HepG2 (cell line): ENCODE measurements around the gene CBLC. TPM values are rescaled to one million over a fixed set of nuclear protein-coding genes. Genes with fewer than 3 reads are reported as not detected.
A peak's percentile ranks its signal among the peaks of the same experiment; 100 is the strongest.

Experiments used
- AGO1 ChIP-seq: fragments of 200-400 bp; formaldehyde crosslinking; IDR thresholded peaks from 2 replicates; pipeline ENCODE4 v1.6.1; 2017; ENCODE audit warnings: mild to moderate bottlenecking, low read depth, low read length, moderate library complexity; ENCODE audit not compliant: poor library complexity, severe bottlenecking
- CBX2 ChIP-seq, 2 experiments: fragments of 200-600 bp in 1 of 2; sonication (generic); formaldehyde crosslinking in 1 of 2; IDR thresholded peaks; 2 replicates each; pipeline versions ENCODE4 v1.7.0 to v1.8.1; 2018 to 2022; ENCODE audit warnings: low read depth in 2 of 2, low read length in 1 of 2, mild to moderate bottlenecking in 1 of 2, missing genetic modification reagents in 1 of 2
- CENPT ChIP-seq: sonication (generic); formaldehyde crosslinking; IDR thresholded peaks from 2 replicates; pipeline ENCODE4 v1.8.0; 2022; ENCODE audit warnings: low read depth, mild to moderate bottlenecking, moderate library complexity, missing genetic modification reagents
- HDAC1 ChIP-seq: sonication (generic); formaldehyde crosslinking; IDR thresholded peaks from 2 replicates; pipeline ENCODE4 v1.5.1; 2020; ENCODE audit warnings: mild to moderate bottlenecking, missing genetic modification reagents
- HES4 ChIP-seq: sonication (generic); formaldehyde crosslinking; IDR thresholded peaks from 2 replicates; pipeline ENCODE4 v1.9.0; 2021; ENCODE audit warnings: mild to moderate bottlenecking, missing genetic modification reagents, borderline replicate concordance
- KLF15 ChIP-seq: sonication (generic); formaldehyde crosslinking; IDR thresholded peaks from 2 replicates; pipeline ENCODE4 v1.8.1; 2023; ENCODE audit warnings: borderline replicate concordance, mild to moderate bottlenecking, inconsistent platforms, missing genetic modification reagents, mixed read lengths
- MAFK ChIP-seq, 2 experiments: IDR thresholded peaks in 1 of 2; conservative IDR thresholded peaks in 1 of 2; 2 replicates each; pipeline ENCODE4 v1.6.1; 2011; ENCODE audit warnings: improper control_type of control experiment in 2 of 2, low read length in 2 of 2
- MAX ChIP-seq: IDR thresholded peaks from 2 replicates; pipeline ENCODE4 v1.6.1; 2012; ENCODE audit warnings: inconsistent platforms
- NCOA2 ChIP-seq: sonication (generic); formaldehyde crosslinking; IDR thresholded peaks from 2 replicates; pipeline ENCODE4 v1.8.0; 2022; ENCODE audit warnings: inconsistent platforms
- NCOR1 ChIP-seq: fragments of 200-600 bp; sonication (generic); IDR thresholded peaks from 2 replicates; pipeline ENCODE4 v1.7.0; 2017; ENCODE audit warnings: antibody characterized with exemption, low read length, borderline replicate concordance
- RAD21 ChIP-seq: fragments of 450-650 bp; formaldehyde crosslinking; IDR thresholded peaks from 2 replicates; pipeline ENCODE4 v1.5.0; 2020; ENCODE audit warnings: mild to moderate bottlenecking
- SMC3 ChIP-seq: IDR thresholded peaks from 2 replicates; pipeline ENCODE4 v1.6.1; 2011; ENCODE audit warnings: low read length, improper control_type of control experiment
- TFAP4 ChIP-seq: sonication (generic); IDR thresholded peaks from 2 replicates; pipeline ENCODE4 v1.6.1; 2016; ENCODE audit warnings: low read depth, borderline replicate concordance
- U2AF1 ChIP-seq: fragments of 200-400 bp; formaldehyde crosslinking; optimal IDR thresholded peaks from 2 replicates; pipeline ENCODE3; 2017; ENCODE audit warnings: mild to moderate bottlenecking, low read depth, low read length
- ZNF18 ChIP-seq: sonication (generic); formaldehyde crosslinking; IDR thresholded peaks from 2 replicates; pipeline ENCODE4 v1.8.0; 2022; ENCODE audit warnings: mild to moderate bottlenecking, missing genetic modification reagents; ENCODE audit not compliant: insufficient replicate concordance
- ZNF773 ChIP-seq: sonication (generic); formaldehyde crosslinking; IDR thresholded peaks from 2 replicates; pipeline ENCODE4 v1.4.0; 2020; ENCODE audit warnings: missing genetic modification reagents, borderline replicate concordance
- ZNF788 ChIP-seq: sonication (generic); formaldehyde crosslinking; IDR thresholded peaks from 2 replicates; pipeline ENCODE4 v1.5.0; 2020; ENCODE audit warnings: mild to moderate bottlenecking, missing genetic modification reagents, borderline replicate concordance
- polyA plus RNA-seq, 8 experiments: library from polyadenylated mRNA; depleted of rRNA in 3 of 8; stranded (reverse) in 7 of 8; unstranded in 1 of 8; fragments of >200 nt; fragmentation: Illumina TruSeq in 4 of 8; extraction: Trizol in 4 of 8; gene quantifications; 2 replicates each; pipeline versions ENCODE4 v1.2.1 to v1.2.3, GENCODE V29; 2011 to 2016; ENCODE audit warnings: low read depth in 4 of 8, missing spikeins in 1 of 8, mixed read lengths in 1 of 8; ENCODE audit not compliant: insufficient read depth in 1 of 8
- total RNA-seq, 5 experiments: library from RNA; depleted of rRNA; stranded (reverse); fragments of >200 nt; fragmentation: Illumina TruSeq; extraction: Trizol; gene quantifications; 2 replicates each; pipeline ENCODE4 v1.2.3, GENCODE V29; 2016; ENCODE audit warnings: low read depth in 1 of 5
- TF ChIP-seq, protein P1 (sequence below): sonication (generic); formaldehyde crosslinking; IDR thresholded peaks from 2 replicates; pipeline ENCODE4 v1.8.0; 2022; ENCODE audit warnings: mild to moderate bottlenecking, missing genetic modification reagents, borderline replicate concordance
- TF ChIP-seq, protein P2 (sequence below): sonication (generic); formaldehyde crosslinking; IDR thresholded peaks from 2 replicates; pipeline ENCODE4 v1.4.0; 2020; ENCODE audit warnings: mild to moderate bottlenecking, missing genetic modification reagents
- TF ChIP-seq, protein P3 (sequence below): sonication (generic); formaldehyde crosslinking; IDR thresholded peaks from 2 replicates; pipeline ENCODE4 v1.9.0; 2021; ENCODE audit warnings: missing genetic modification reagents, mild to moderate bottlenecking, borderline replicate concordance

The CBLC gene
- total and polyA plus RNA-seq, 2 of the 13 experiments (the other 11 are each of a cell fraction or from before 2014, with no cell fraction given) = 1.8 to 2.6 TPM

DNA sequence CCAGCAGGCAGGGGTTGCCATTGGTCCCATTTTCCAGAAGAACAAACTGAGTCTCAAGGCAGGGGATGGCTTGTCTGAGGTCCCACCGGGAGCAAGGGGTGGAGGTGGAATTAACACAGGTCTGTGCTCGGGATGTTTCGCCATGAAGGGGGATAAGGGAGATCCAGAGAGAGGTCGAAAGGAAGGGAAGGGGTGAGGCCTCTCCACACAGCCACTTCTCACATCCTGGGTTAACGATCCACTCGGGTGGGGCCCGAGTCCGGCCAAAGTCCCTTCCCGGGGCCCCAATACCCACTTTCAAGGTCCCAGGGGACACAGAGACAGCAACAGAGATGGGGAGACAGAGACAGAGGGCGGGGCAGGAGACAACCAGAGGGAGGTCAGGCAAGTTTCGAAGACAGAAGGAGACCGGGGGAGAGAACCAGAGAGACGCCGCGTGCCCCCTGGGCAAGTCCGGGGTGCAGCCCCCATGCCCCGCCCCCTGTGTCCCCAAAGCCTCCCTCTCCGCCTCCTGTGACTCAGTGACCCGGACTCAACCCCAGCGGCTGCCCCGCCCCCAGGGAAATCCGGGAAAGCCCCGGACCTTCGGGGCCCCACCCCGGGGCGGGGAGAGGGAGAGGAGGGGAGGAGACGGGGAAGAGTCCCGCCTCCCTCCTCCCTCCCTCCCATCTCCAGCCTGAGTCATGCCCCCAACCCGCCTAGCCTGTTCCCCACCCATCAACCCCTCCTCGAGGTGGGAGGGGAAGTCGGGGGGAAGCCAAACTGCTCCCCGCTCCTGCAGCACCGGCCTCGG lies 30.5 kb upstream of the CBLC start (continued):
- TF ChIP-seq, protein P1, sequence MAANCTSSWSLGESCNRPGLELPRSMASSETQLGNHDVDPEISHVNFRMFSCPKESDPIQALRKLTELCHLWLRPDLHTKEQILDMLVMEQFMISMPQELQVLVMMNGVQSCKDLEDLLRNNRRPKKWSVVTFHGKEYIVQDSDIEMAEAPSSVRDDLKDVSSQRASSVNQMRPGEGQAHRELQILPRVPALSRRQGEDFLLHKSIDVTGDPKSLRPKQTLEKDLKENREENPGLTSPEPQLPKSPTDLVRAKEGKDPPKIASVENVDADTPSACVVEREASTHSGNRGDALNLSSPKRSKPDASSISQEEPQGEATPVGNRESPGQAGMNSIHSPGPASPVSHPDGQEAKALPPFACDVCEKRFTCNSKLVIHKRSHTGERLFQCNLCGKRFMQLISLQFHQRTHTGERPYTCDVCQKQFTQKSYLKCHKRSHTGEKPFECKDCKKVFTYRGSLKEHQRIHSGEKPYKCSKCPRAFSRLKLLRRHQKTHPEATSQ = 0 out of 2 replicates have a peak, but pooled peaks have one; percentile 29
- TF ChIP-seq NCOR1 (peak; percentile 95), NCOA2 (peak; percentile 68), ZNF773 (no peak), SMC3 (no peak), TFAP4 (no peak; the same call in 1 of the 2 replicates), HDAC1 (CRISPR knock-in tag) (peak; percentile 31; the same call in 1 of the 2 replicates), U2AF1 (peak; percentile 57), HES4 (CRISPR knock-in tag) (no peak), AGO1 (peak; percentile 41), ZNF788 (CRISPR knock-in tag) (0 out of 2 replicates have a peak, but pooled peaks have one; percentile 23), ZNF18 (no peak), MAX (peak; percentile 53), RAD21 (CRISPR knock-in tag) (no peak), MAFK (conservative IDR thresholded peaks at IDR 0.05 in 1 of 2, IDR thresholded peaks at IDR 0.05 in 1 of 2; ENCODE audit: low read length in 2 of 2) (no peak), KLF15 (CRISPR knock-in tag) (peak; percentile 17; the same call in 1 of the 2 replicates), CENPT (no peak), CBX2 (IDR thresholded peaks at IDR 0.05; ENCODE audit: low read depth, low read length) (no peak), CBX2 (CRISPR knock-in tag; IDR thresholded peaks at IDR 0.05; ENCODE audit: low read depth) (no peak)
- TF ChIP-seq, protein P2, sequence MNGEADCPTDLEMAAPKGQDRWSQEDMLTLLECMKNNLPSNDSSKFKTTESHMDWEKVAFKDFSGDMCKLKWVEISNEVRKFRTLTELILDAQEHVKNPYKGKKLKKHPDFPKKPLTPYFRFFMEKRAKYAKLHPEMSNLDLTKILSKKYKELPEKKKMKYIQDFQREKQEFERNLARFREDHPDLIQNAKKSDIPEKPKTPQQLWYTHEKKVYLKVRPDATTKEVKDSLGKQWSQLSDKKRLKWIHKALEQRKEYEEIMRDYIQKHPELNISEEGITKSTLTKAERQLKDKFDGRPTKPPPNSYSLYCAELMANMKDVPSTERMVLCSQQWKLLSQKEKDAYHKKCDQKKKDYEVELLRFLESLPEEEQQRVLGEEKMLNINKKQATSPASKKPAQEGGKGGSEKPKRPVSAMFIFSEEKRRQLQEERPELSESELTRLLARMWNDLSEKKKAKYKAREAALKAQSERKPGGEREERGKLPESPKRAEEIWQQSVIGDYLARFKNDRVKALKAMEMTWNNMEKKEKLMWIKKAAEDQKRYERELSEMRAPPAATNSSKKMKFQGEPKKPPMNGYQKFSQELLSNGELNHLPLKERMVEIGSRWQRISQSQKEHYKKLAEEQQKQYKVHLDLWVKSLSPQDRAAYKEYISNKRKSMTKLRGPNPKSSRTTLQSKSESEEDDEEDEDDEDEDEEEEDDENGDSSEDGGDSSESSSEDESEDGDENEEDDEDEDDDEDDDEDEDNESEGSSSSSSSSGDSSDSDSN = 0 out of 2 replicates have a peak, but pooled peaks have one; percentile 29
- TF ChIP-seq, protein P3, sequence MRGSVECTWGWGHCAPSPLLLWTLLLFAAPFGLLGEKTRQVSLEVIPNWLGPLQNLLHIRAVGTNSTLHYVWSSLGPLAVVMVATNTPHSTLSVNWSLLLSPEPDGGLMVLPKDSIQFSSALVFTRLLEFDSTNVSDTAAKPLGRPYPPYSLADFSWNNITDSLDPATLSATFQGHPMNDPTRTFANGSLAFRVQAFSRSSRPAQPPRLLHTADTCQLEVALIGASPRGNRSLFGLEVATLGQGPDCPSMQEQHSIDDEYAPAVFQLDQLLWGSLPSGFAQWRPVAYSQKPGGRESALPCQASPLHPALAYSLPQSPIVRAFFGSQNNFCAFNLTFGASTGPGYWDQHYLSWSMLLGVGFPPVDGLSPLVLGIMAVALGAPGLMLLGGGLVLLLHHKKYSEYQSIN (CRISPR knock-in tag) = no peak
